Measurements from ENCODE around the gene BEST1.
"Not testable (repeated sequence)": the region's sequence is repeated elsewhere in the genome, so short reads cannot be mapped to it uniquely, and the experiment has no call there.

BEST1 gene

DNA sequence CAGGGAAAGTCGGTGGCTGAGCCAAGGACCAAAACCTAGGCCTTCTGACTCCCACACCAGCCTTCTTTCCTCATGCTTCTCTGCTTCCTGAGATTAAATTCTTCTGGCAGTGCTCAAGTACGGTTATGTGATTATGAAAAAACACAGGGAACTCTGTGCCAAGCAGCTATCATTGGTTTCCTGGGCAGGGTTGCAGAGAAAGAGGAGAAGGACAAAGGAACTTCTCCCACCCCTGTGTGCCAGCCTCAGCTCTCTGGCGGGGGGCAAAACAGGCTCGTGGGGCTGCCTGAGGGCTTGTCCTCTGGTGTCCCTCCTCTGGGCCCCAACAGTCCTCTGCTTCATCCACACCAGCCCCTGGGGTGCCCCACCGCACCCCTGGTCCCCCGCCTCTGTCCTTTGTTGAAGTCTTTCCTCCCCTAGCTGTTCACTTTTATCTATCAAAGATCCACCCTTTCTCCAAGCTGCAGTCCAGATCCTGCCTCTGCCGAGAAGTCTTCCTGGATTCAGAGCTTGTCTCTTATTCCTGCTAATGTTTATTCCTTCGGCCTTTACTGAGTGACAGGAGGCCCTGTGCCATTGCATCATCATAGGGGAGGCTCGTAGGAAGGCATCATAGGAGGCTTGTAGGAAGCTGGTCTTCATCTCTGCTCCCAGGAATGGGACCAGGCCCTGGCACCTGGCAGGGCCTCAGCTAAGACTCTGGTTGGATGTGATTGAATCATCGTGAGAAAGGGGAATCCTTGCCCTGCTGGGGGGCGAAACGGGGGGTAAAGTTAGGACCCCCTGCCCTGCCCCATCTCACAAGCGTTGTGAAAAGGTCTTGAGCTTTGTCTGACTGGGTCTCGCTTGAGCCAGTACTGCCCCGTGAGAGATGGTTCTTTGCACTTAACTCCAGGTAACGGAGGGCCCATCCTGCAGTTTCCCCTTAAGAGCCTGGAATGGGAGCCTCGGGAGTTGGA lies 28.8 kb downstream of the BEST1 start:
- DNase-seq (ENCODE audit: low spot score) = no peak

DNA sequence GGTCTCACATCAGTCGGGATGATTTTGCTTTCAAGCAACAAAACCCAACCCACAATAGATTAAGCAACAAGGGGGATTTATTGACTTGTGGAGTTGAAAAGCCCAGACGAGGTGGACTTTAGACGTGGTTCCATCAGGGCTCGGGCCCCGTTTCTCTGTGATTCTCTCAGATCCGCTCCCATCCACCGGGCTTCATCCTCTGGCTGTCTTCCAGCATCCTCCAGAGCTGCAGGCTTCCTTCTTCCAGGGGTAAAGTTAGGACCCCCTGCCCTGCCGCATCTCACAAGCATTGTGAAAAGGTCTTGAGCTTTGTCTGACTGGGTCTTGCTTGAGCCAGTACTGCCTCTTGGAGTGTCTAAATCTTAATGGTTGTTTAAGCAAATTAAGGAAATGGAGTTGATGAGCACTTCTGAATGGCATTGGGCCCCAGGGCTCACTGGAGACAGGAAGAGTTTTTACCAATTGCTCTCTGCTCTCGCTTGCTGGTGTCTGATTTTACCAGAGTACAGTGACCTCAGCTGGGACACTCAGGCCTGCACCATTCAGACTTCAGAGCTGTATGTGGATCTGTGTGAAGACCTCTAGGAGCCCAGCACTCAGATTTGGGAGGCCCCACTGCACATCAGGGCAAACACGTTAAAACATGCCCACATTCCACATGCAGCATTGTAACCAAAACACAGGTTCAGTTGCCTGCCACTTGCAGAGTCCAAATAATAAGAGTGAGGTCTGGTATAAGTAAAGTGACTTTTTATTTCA lies 30.8 kb downstream of the BEST1 start:
- no peak for DNase-seq (ENCODE audit: low spot score)

DNA sequence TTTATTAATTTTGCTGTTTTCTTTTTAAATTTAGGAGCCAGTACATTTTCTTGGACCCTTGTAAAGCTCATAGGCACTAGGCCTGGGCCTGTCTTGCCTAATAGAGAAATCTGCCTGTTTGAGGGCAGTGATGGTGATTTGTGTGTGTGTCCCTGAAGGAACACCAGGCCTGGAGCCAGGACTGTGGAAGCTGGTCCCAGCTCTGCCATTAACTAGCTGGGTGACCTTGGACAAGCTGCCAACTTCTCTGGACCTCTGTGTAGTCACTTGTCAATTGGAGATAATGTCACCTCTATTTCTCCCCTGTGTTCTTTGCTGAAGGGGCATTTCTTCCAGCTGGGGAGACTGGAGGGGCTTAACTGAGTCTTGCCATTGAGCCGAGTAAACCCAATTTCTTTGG lies 33.3 kb downstream of the BEST1 start:
- no peak for DNase-seq (ENCODE audit: low spot score)

GRCh38 chr11:61985869-61986268 lies 35.7 kb downstream of the BEST1 start:
- DNase-seq (ENCODE audit: low spot score) = no peak

- DNase-seq (ENCODE audit: low spot score) = no peak
These were observed 44.8 kb downstream of the BEST1 start for GRCh38 chr11:61994981-61995380.

GRCh38 chr11:61996933-61997332 lies 46.8 kb downstream of the BEST1 start:
- no peak for DNase-seq (ENCODE audit: low spot score)

GRCh38 chr11:61999141-61999975 lies 49.2 kb downstream of the BEST1 start:
- no peak for DNase-seq (ENCODE audit: low spot score)

GRCh38 chr11:62000539-62001446 lies 50.6 kb downstream of the BEST1 start:
- DNase-seq (ENCODE audit: low spot score) = no peak

DNA sequence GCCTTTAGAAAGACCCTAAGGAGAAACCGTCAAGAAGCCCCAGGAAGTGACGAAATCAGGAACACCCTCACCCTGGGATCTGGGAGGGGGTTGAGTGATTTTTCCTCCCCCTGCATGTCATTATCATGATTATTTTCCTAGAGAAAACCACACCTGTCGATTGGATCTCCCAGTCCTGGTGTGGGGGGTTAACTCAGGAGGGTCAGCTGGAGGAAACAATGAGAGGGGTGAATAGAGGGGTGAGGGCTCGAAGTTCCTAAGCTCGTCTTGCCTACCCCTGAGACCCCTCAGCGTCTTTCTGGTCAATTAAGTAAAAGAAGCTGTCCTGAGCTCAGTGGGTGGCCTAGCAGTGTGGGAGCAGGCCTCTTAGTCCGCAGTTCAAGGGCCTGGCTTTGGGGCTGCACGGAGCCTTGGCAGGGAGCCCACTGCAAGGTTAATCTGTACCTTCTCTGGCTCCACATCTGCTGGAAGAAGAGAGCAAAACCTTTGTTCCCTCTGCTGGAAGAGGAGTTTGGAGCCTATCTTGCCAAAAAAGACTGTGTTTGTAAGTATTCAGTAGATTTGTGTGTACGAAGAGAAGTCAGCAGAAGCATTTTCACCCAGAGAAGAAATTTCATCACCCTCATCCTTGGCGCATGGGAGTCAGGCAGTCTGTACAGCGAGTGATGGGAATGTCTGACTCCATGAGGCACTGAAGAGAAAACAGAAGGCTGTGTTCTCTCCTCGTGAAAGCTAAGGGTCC lies 51.5 kb downstream of the BEST1 start:
- DNase-seq (ENCODE audit: low spot score) = no peak

DNA sequence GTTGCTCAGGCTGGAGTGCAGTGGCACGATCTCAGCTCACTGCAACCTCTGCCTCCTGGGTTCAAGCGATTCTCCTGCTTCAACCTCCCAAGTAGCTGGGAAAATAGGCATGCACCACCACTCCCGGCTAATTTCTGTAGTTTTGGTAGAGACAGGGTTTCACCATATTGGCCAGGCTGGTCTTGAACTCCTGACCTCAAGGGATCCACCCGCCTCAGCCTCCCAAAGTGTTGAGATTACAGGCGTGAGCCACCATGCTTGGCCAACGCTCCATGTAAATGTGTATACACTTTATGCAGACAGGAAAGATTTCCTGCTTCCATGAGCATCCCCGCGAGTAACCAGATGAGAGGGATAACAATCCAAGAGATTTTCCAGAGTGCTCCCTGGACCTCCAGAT lies 52.1 kb downstream of the BEST1 start:
- not testable (repeated sequence) for DNase-seq (ENCODE audit: low spot score)

- DNase-seq (ENCODE audit: low spot score) = no peak
These were observed 54.3 kb downstream of the BEST1 start for GRCh38 chr11:62004473-62004872.

DNA sequence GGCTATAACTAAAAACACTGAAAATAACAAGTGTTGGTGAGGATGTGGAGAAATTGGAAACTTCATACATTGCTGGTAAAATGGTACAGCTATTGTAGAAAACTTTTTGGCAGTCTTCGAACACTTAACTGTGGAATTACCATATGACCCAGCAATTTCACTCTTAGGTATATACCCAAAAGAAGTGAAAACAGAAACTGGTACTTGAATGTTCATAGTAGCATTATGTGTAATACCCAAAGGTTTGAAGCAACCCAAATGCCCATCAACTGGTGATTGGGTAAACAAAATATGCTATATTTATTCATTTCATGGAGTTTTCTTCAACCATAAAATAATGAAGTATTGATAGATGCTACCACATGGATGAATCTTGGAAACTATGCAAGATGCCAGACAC lies 58.0 kb downstream of the BEST1 start:
- no peak for DNase-seq (ENCODE audit: low spot score)

DNA sequence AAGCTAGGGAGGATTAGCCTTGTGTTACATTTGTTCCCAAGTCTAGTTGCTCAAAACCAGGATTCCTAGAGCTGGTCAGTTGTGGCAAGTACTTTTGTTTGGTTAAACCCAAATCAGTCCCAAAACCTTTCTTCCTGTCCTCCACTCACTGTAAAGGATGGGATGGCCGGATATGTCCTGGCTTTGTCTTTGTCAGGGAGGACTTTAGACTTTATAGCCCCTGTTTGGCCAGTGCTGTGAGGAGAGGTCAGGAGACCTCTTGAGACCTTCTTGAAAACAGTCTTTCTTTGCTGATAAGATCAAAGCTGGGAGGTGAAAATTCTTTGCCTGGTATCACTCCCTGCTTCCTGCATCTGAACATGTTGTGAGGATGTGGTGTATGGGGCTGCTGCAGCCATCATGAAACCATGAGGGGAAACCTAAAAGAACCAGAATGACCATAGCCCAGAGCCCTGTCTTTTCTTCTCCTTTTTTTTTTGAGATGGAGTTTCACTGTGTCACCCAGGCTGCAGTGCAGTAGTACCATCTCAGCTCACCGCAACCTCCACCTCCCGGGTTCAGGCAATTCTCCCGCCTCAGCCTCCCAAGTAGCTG lies 60.9 kb downstream of the BEST1 start:
- DNase-seq (ENCODE audit: low spot score) = no peak

- DNase-seq (ENCODE audit: low spot score) = no peak
These were observed 61.7 kb downstream of the BEST1 start for GRCh38 chr11:62011881-62012280.

DNA sequence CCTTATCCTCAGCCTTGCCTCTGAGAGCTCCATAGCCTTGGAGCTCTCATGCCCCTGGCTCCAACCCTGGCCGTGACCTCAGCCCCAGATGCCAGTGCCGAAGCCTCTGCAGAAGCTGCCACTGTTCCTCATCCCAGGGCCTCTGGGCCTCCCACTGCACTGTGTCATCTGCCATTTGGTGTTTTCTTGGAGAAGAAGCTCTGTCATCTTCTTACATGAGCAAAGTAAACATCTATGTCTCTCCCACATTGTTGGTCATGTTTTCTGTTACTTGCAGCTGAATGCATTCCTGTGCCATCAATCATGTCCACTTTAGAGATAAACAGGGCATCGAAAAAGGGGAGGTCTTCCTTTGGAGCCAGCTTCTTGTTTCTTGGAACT lies 62.3 kb downstream of the BEST1 start:
- DNase-seq (ENCODE audit: low spot score) = no peak

DNA sequence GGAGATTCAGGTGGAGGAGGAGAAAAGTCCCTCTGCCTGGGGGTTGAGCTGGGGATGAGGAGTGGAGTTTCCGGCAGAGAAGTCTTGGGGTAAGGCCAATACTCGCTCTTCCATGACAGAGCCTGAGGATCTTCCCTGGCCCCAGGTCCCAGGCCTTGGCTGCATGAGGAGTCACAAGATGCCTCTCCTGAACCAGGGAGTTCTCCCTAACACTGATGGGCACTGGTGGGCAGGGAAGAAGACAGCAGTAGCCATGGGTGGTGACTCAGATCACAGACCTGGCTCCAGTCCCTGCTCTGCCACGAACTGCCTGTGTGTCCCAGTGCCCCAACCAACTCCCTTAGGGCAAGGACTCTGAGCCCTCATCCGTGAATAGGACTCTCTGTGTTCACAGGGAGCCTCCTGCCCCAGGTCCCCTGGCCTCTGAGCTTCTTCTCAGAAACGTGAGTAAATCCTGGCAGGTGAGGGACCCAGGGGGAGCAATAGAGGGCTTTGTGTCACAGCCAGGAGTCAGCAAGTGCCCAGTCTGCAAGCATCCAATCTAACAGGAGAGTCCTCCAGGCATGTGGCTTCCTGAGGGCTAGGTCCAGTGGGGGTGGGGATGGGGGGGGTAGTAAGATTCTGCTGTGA lies 62.8 kb downstream of the BEST1 start:
- DNase-seq (ENCODE audit: low spot score) = no peak
